GM21526 (cell line): ENCODE data around the gene SYNGAP1.

ENCODE experiments used
- ATAC-seq: cut with Tn5 transposase; IDR thresholded peaks from one replicate; pipeline ENCODE4 v1.9.1; 2021; ENCODE audit warnings: moderate library complexity; ENCODE audit not compliant: unreplicated experiment, low FRiP score

The SYNGAP1 gene

DNA sequence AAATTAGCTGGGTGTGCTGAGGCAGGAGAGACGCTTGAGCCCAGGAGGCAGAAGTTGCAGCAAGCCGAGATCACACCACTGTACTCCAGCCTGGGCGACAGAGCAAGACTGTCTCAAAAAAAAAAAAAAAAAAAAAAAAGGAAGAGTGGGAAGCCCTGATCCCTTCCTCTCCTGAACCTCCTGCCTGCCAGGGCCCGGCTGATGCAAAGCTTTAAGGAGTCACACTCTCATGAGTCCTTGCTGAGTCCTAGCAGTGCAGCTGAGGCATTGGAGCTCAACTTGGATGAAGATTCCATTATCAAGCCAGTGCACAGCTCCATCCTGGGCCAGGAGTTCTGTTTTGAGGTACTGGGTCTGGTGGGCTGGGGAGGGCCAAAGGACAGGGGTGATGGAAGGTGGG, 15.1 kb downstream of the SYNGAP1 start:
- no peak for ATAC-seq

DNA sequence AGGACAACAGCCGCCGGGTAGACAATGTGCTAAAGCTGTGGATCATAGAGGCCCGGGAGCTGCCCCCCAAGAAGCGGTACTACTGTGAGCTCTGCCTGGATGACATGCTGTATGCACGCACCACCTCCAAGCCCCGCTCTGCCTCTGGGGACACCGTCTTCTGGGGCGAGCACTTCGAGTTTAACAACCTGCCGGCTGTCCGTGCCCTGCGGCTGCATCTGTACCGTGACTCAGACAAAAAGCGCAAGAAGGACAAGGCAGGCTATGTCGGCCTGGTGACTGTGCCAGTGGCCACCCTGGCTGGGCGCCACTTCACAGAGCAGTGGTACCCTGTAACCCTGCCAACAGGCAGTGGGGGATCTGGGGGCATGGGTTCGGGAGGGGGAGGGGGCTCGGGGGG, 17.8 kb downstream of the SYNGAP1 start:
- ATAC-seq = no peak

DNA sequence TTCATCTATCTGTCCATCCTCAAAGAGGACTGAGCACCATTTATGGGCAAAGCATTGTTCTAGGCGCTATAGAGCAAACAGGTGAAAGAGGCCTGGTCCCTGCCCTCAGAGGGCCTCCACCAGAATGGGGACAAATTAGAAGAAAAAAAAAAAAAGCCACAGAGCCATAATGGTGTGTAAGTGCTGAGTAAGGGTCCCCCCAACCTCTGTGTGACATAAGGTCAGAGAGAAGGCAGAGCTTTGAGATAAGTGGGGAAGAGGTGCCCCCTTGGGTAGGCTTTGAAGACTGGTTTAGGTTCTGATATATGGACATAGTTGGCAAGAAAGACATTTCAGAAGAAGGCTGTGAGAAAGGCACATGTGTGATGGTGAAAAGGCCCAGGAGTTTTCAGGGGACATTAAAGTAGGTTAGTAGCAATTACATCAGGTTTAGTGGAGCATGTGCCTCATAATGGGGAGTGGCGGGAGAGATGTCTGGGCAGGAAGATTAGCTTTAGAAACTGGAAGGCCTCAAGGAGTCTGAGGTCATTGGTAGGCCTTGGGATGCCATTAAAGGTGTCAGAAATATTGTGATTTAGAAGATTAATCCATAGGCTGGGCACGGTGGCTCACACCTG, 19.2 kb downstream of the SYNGAP1 start:
- ATAC-seq = no peak

DNA sequence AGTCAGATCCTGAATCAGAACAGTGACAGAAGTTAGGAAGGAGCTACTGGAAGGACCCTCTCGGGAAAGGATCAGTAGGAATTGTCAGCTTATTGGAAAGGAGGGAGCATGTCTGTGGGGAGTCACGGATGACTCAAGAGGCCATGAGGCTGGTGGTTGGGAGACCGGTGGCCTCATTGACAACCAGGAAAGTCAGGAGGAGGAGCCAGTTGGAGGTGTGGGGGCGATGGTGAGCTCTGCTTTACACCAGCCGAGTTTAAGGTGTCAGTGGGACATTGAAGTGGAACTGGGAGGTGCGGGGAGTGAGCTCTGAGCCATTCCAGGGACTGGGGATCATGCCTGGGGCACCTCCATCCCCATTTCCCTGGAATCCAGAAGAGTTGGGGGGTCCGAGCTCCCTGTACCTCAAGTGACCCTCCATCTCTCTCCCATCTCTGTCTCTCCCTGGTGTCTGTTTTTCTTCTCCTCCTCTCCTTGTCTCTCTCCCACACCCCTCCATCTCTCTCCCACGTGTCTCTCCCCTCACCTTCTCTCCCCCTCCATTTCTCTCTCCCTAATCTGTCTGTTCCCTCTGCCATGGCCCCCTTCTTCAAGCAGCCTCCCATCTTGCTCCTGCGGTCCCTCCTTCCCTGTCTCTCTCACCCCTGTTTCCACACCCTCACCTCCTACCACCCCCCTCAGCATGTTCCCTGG, 20.2 kb downstream of the SYNGAP1 start:
- no peak for ATAC-seq

DNA sequence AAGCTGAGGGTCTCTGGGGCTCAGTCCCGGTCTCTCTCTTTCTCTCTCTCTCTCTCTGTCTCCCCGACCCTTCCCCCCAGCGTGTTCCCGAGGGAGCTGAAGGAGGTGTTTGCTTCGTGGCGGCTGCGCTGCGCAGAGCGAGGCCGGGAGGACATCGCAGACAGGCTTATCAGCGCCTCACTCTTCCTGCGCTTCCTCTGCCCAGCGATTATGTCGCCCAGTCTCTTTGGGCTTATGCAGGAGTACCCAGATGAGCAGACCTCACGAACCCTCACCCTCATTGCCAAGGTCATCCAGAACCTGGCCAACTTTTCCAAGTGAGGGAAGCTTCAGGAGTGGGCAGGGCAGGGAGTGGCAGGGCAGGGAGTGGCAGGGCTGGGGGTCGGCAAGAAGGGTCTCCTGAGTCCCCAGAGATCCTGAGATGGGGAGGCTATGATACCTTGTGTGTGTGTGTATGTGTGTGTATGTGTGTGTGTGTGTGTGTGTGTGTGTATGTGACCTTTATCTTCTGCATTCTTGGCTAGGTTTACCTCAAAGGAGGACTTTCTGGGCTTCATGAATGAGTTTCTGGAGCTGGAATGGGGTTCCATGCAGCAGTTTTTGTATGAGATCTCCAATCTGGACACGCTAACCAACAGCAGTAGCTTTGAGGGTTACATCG, 20.9 kb downstream of the SYNGAP1 start:
- ATAC-seq = no peak

DNA sequence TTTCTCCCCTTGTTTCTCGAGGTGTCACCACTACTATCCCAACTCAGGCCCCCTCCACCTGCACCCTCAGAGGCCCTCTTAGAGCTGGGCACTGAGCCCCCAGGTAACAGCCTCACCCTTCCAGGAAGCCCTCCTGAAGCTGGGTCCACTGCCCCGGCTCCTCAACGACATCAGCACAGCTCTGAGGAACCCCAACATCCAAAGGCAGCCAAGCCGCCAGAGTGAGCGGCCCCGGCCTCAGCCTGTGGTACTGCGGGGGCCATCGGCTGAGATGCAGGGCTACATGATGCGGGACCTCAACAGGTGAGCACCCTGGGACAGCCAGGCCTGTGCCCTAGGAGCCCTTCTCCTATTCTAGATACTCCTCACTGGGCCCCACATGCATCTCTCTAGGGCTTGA, 21.6 kb downstream of the SYNGAP1 start:
- no peak for ATAC-seq

DNA sequence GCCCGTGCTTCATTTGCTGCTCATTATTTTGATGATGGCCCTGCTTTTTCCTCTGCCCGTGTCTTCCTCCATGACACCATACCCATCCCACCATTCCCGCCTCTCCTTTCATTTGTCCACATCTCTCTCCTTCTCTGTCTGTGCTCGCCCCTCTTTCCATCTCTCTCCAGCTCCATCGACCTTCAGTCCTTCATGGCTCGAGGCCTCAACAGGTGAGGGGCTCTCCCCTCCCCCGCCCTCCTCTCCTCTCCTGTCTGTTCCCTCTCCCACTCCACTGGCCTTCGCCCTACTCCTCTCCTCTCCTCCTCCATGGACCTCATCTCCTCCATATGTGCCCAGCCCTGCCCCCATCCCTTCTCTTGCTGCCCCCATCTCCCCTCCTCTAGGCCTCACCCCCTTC, 22.4 kb downstream of the SYNGAP1 start:
- no peak for ATAC-seq

DNA sequence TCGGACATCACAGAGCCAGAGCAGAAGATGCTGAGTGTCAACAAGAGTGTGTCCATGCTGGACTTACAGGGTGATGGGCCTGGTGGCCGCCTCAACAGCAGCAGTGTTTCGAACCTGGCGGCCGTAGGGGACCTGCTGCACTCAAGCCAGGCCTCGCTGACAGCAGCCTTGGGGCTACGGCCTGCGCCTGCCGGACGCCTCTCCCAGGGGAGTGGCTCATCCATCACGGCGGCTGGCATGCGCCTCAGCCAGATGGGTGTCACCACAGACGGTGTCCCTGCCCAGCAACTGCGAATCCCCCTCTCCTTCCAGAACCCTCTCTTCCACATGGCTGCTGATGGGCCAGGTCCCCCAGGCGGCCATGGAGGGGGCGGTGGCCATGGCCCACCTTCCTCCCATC, 23.2 kb downstream of the SYNGAP1 start:
- no peak for ATAC-seq

DNA sequence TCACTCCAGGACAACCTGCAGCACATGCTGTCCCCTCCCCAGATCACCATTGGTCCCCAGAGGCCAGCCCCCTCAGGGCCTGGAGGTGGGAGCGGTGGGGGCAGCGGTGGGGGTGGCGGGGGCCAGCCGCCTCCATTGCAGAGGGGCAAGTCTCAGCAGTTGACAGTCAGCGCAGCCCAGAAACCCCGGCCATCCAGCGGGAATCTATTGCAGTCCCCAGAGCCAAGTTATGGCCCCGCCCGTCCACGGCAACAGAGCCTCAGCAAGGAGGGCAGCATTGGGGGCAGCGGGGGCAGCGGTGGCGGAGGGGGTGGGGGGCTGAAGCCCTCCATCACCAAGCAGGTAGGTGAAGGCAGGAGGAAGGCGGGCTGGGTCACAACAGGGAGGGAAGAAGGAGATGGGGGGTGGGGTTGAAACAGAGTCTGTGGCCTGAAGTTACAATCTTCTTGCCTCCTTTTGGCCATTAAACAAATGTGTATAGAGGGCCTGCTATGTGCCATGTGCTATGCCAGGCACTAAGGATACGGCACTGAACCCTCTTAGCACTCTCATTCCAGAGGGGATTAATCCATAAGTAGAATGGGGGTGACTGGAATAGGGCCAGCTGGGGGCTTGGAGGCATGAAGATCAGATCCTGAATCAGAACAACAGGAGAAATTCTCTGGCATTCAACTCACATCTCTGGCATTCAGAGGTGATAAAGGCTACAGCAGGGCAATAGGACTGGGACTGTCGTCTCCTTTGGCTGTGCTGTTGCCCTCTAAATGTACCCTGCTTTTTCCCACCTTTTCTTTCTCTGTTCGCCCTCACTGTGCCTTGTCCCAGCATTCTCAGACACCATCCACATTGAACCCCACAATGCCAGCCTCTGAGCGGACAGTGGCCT, 24.0 kb downstream of the SYNGAP1 start:
- no peak for ATAC-seq

DNA sequence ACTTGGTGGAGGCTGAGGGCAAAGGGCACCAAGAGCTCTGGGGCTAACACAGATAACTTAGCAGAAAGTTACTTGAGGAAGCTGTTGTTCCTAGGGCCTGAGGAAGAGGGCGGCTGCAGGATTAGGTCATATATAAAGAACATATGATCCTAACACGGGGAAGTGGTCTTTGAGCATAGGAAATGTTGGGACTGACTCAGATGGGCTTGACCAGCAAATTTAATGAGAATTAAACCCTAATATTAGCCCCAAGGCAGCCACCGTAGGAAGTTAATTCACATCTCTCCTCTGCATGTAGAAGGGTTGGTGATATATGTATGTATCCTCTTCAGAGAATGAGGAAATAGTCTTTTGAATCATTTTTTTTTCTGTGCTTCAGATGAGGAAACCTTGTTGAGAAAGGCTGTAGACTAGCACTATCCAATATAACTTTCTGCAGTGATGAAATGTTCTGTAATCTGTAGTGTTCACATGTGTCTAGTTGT, 25.3 kb downstream of the SYNGAP1 start:
- ATAC-seq = no peak

DNA sequence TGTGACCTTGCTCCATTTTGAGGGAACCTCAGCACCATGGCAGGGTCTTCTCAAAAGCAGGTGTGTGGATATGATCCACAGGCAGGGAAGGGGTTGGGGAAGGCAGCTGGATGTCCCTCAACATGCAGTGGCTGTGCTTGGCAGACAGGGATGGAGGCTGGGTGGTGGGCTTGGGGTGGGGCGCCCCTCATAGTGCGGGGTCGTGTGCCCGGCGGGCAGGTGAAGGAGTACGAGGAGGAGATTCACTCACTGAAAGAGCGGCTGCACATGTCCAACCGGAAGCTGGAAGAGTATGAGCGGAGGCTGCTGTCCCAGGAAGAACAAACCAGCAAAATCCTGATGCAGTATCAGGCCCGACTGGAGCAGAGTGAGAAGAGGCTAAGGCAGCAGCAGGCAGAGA, 26.5 kb downstream of the SYNGAP1 start:
- no peak for ATAC-seq

DNA sequence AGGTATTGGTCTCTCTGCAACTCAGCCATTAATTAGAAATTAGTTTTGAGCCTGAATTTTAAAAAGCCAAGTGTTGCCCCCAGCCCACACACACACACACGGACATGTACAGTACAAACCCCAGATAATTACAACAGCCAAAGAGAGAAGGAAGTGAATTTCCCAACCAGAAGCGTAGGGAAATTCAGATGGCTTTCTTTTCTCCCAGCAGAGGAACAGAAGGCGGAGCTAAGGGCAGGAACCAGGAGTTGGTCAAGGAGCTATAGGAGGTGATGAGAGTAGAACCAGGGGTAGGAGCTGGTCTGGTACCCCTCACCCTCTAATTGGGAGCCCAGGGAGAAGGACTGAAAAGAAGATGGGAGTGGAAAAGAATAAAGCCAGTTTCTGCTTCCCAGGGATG, 30.6 kb downstream of the SYNGAP1 start:
- no peak for ATAC-seq

DNA sequence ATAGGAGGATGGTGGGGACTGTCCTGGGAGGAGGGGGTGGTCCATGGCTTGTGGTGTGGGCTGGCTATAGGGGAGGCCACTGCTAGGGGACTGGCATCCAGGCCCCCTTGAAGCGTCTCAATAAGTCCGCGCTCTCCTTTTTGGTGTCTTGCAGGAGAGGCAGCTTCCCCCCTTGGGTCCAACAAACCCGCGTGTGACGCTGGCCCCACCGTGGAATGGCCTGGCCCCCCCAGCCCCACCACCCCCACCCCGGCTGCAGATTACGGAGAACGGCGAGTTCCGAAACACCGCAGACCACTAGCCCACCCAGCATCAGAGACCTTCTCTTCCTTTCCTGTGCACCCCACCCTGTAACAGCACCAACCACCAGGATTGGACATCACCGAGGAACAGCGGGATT, 31.7 kb downstream of the SYNGAP1 start:
- no peak for ATAC-seq

DNA sequence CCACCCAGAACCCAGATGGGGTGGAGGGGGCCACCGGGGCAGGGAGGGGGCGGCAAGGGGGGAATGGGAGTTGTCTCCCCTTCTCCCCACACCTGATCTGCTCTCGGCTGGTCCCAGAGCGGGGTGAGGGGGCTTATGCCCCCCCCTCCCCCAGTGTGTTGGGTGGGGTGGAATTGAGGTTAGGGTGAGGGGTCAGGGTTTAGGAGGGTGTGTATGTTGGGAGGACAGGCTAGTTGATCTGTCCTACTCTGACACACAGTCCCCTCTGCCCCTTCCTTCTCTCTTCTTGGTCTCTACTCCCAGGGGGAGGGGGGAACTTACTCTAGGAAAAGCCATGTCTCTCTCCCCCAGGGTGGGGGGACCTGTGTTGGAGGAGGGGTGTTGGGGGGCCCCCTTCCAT, 32.6 kb downstream of the SYNGAP1 start:
- no peak for ATAC-seq

DNA sequence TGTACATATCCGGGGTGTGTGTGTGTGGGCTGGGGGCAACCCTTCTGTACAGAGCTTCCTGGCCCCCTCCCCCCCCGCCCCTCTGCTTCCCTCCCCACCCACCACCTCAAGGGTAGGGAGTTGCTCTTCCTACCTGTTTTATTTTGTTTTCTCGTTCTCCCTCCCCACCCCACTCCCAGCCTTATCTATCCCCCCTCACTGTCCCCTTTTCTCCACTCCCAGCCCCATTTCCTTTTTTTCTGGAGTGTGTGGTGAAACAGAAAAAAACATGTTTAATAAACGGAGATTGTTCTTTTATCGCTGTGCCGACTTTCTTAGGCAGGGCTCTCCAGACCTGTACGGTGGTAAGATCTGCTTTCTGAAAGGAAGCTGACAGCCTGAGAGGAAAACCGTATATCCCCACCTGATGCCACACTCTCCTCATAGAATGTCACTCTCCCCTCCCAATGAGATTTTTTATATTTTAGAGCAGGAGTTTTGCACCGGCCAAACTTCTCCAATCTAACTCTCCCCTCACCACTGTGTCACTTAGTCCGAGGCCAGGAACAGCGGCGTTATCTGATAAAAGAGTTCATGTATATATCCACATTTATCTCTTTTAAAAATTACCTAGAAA, 33.6 kb downstream of the SYNGAP1 start:
- ATAC-seq = no peak

DNA sequence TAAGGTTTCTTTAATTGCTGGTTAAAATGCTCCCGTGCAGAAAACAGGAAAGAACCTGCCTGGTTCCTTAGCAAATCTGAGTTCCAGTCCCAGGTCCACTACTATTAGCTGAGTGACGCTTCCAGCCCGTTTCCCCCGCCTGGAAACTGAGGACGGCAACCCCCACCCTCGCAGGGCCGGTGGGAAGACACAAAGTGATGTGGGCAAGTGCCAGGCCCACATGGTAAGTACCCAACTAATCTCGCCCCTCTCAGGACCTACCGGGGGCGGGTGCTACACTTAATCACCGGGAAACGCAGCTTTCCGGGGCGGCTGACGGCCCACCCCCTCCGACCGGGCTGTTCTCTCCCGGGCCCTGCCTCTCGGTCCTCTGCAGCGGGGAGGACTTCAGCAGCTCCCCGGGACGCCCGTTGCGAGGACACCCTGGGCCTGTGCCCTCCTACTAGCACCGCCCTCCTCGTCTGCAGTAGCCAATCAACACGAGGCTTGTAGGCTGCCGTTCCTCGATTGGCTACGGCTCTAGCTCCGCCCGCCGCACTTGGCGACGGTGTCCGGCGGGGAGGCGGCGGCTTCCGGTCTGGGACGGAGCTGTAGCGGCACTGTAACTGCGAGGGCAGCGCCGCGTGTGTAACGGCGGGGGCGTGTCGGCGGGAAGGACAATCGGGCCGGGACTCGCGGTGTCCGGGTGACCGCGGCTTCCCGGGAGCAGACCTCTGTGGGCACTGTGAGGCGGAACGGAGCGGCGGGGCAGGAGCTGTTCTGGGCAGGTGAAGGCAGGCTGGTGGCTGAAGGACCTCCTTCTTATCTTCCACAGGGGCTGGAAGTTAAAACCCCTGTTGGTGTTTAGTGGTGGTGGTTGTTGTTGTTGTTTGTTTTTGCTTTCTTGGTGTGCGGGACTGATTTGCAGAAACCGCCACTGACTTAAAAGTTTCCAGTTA, 34.4 kb downstream of the SYNGAP1 start, which contains the start of gene ZBTB9:
Gene ZBTB9 (plus strand): TSS at position 568 of the 938 bp plus-strand sequence. CDS start 525 bp downstream, outside the sequence.
- peak; percentile 91 for ATAC-seq

DNA sequence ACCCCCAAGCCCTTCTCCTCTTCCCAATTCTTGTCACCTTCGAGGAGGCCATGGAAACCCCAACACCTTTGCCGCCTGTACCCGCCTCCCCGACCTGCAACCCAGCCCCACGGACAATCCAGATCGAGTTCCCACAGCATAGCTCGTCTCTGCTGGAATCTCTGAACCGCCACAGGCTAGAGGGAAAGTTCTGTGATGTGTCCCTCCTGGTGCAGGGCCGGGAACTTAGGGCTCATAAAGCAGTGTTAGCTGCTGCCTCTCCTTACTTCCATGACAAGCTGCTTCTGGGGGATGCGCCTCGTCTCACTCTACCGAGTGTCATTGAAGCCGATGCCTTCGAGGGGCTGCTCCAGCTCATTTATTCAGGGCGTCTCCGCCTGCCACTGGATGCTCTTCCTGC, 35.2 kb downstream of the SYNGAP1 start:
- ATAC-seq = no peak

DNA sequence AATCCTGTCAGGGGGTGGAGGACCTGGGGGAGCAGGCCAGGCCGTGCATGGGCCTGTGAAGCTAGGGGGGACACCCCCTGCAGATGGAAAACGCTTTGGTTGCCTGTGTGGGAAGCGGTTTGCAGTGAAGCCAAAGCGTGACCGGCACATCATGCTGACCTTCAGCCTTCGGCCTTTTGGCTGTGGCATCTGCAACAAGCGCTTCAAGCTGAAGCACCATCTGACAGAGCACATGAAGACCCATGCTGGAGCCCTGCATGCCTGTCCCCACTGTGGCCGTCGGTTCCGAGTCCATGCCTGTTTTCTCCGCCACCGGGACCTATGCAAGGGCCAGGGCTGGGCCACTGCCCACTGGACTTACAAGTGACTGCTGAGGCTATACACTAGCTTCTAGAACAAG, 36.3 kb downstream of the SYNGAP1 start:
- ATAC-seq = no peak

DNA sequence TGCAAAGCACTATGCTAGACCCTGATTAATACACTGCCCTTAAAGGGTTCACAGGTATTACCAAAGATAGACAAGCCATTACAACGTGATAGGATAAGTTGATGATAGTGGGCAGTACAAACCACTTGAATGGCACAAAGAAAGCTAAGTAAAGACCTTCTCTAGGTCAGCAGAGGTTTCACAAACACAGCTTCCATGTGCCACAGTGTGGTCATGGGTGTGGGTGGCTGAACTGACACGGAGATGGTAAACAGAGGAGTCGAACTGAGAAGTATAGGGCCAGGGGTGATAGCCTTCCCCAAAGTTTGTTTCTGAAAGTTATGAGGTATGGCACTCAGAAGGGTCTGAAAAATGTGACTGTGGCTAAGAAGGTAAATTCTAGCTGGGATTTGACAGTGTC, 38.8 kb downstream of the SYNGAP1 start:
- ATAC-seq = no peak
